Mesenteric fat pad (tissue), 1 donor: ENCODE measurements around the gene SPATA31C1. TPM values are rescaled to one million over a fixed set of nuclear protein-coding genes. Genes with fewer than 3 reads are reported as not detected.
"Not testable (repeated sequence)": the region's sequence is repeated elsewhere in the genome, so short reads cannot be mapped to it uniquely, and the experiment has no call there.

Source experiments
- DNase-seq: peaks from one replicate; pipeline ENCODE4 v3.0.0-alpha.2; 2020; ENCODE audit warnings: low spot score
- total RNA-seq: library from RNA; stranded (reverse); fragmentation: NEBNext Ultra II Directional; extraction: Animal tissue kit (Norgen Biotek cat#: 25700); gene quantifications from one replicate; pipeline ENCODE4 v1.2.1, GENCODE V29; 2021
- donor health status: DM: yes; HTN: yes; CAD: no.

The SPATA31C1 gene
- total RNA-seq, 1 donor from 2014 or later = not detected

DNA sequence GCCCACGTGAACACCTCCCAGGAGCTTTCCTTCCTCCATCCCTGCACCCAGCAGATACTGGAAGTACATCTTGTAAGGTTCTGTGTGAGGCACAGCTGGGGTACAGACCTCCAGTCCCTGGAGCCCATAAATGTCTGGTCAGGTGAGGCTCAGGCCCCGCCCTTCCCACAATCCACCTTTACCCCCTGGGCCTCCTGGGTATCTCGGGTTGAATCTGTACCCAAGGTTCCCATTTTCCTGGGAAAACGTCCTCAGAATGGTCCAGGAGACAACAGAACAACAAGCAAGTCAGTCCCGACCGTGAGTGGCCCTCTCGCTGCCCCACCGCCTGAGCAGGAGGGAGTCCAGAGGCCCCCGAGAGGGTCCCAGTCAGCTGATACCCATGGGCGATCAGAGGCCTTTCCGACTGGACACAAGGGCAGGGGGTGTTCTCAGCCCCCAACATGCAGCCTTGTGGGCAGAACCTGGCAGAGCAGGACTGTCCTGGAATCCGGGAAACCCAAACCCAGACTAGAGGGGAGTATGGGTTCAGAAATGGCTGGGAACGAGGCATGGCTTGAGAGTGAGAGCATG, 30.7 kb upstream of the SPATA31C1 start:
- no peak for DNase-seq

DNA sequence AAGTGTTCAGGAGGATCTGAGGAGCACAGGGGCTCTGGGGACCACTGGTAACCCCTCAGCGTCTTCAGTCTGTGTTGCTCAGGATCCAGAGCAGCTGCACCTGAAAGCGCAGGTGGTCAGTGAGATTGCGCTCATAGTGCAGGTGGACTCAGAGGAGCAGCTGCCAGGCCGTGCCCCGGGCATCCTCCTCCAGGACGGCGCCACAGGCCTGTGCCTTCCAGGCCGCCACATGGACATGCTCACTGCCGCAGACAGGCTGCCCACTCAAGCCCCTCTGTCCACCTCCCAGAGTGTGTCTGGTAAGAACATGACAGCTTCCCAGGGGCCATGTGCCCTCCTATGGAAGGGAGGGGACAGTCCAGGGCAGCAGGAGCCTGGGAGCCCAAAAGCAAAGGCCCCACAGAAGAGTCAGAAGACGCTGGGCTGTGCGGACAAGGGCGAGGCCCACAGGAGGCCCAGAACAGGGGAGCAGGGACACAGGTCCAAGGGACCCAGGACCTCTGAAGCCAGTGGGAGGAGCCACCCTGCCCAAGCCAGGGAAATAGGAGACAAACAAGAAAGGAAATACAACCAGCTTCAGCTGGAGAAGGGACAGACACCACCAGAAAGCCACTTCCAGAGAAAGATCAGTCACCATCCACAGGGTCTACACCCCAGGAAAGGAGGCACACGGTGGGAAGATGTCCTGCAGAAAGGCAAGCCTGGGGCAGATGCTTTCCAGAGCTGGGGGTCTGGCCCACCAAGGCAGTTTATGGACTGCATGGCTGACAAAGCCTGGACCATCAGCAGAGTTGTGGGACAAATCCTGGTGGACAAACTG, 29.9 kb upstream of the SPATA31C1 start:
- no peak for DNase-seq

DNA sequence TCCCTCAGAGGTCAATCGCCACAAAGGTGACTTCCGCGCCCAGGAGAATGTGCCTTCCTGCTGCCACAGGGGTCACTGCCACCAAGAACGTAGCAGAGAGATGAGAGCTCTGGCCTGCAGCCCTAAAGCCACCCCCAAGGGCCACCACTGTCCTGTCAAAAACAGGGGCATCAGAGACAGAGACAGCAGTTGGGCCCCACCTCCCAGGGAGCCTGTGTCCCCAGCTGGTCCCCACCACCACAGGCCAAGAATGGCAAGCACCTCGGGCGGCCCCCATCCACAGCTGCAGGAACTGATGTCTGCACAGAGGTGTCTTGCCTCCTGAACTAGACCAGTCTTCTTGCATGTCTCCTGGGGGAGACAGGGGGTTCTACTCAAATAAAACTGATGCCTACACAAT, 29.3 kb upstream of the SPATA31C1 start:
- no peak for DNase-seq

DNA sequence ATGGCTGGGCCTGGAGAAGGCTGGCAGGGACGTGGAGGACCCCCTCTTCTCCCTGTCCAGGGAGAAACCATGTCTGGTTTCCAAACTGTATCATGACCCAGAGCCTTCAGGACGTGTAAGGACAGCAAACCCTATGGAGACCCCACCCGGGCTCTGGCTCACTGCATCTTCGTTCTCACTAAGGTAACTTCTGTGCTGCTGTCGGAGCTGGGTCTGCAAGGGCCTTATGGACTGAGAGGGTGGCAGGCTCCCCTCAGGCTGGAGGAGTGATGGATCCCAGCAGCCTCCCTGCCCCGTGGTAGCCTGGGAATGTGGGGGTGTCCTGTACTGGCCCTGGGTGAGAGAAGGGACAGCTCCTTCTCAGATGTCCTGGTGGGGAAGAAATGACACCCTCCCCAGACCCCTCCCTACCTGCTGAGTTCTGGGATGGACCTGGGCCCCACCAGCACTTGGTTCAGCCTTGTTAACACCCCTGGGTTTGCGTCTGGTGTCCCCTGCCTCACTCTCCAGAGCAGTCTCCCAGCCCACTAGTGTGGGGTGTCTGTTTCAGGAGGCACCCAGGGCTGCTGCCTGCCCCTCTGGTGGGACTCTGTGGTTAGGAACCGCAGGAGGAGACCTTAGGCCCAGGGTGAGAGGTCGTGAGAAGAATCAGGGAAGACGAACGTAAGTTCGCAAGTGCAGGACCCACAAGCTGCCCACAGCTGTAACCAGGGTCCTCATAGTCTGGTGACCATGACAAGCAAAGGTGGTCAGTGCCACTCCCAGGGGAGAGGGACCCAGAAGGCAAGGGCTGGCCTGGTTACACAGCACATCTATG, 28.5 kb upstream of the SPATA31C1 start:
- no peak for DNase-seq

DNA sequence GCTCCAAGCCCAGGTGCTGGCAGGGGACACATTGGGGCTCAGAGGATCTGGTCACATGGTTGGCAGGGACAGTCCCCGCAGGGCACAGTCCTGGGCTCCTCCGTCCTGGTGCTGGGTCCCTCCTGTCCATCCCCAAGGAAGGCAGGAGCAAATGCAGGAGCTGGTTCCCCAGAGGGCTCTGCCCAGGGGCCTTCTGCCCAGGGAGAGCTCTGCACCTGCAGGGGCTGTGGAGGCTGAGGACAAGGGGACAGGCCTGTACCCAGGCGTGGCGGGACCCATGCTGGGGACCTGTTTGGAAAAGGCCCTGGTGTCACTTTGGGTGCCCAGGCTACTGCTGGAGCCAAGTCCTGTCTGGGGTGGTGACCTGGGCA, 27.9 kb upstream of the SPATA31C1 start:
- no peak for DNase-seq

DNA sequence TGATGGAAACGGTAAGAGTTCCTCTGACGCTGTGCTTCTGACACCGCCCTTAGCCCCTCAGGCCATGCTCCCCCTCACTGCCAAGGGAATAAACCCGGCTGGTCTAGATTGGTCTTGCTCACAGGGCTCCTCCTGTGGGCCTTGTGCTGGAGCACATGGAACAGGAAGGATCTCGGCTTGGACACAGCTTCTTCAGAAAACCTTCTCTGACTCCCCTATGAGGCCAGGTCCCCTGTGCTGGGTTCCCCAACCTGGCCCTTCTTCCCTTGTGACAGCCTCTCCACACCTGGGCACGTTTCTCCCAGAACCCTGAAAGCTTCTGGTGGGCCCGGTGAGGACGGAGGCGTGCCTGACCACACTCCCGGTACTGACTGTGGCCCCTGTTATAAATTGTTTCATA, 26.9 kb upstream of the SPATA31C1 start:
- no peak for DNase-seq

DNA sequence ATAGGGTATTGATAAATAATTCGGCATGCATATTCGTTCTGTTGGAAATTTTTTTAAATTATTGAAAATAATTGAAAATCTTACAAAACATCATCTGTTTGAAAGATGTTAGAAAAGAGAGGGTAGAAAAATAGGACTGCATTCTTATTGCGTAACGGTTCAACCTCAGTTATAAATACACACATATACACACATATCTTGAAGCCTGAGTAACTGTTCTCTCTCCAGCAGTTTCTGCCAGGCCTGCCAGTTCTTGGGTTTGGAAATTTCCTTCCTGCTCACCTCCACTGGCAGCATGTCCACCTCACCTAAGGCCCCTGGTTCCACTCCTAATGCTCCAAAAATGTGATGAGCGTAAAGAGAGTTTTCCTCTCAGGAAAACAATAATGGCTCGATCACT, 26.0 kb upstream of the SPATA31C1 start:
- DNase-seq = no peak

DNA sequence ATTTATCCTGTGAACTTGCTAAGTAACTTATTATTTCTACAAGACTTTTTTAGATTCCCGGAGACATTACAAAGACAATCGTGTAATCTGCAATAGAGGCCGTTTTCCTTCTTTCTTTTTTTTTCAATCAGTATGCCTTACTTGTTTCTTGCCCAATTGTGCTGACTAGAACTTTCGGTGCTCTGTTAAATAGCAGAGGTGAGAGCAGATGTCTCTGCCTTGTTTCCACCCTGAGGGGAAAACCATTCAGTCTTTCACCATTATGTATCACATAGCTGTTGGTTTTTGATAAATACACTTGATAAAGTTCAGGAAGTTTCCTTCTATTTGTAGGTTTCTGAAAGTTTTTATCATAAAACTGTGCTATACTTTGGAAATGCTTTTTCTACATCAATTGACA, 24.8 kb upstream of the SPATA31C1 start:
- no peak for DNase-seq

DNA sequence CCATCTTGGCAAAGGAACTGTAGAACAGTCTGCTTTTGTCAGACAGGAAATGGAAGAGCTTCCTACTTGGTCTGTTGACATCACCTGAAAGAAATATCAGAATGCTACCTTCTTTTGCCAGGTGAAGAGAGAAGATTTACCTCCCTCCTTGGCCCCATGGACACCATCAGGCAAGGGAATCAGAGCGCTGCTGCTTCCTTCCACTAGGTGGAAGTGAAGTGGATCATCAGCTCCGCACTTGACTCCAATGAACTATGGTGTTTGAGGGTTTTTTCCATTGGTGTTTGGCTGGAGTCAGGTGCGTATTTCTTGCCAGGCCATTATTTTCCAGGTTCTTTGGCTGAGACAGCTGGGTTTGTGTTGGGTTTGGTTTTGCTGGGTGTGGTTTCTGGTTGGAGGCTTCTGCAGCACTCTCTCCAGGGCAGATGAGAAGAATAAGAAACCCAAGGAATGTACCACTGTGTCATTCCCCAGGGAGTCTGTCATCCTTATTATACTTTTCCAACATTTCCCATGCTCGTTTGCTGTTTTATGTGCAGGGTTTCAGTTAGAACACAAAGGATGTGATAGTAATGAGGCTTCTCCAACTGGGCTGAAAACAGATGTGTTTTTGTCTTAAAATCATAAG, 22.6 kb upstream of the SPATA31C1 start:
- no peak for DNase-seq

DNA sequence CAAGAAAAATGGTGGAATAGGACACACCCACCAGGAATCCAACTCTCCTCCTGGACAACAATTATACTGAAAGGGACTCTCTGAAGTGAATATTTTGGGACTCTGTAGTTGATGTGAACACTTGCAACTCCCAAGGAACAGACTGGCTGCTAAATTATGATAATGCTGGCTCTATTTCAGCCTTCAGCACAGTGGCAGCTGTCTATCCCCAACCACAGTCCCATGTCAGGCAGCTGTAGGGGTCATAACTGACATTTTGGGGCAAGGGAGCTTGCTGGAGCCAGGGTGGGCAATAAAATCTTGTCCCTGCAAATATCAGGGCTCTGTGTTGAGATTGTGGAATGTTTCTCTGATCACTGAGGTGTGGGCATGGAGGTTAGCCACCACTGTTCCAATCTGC, 20.9 kb upstream of the SPATA31C1 start:
- DNase-seq = no peak

DNA sequence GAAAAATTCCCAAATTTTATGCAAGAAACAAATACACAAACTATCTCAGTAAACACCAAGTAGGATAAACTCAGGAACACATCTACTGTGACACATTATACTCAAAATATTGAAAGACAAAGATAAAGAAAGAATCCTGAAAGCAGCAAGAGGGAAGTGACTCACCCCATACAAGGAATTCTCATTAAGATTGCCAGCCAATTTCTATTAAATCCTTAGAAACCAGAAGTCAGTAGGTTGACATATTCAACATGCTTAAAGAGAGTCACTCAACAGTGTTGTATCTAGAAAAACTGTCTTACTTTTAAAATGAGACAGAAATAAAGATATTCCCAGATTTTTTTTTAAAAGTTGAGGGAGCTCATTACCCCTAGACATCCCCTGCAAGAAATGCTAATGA, 19.6 kb upstream of the SPATA31C1 start:
- no peak for DNase-seq

DNA sequence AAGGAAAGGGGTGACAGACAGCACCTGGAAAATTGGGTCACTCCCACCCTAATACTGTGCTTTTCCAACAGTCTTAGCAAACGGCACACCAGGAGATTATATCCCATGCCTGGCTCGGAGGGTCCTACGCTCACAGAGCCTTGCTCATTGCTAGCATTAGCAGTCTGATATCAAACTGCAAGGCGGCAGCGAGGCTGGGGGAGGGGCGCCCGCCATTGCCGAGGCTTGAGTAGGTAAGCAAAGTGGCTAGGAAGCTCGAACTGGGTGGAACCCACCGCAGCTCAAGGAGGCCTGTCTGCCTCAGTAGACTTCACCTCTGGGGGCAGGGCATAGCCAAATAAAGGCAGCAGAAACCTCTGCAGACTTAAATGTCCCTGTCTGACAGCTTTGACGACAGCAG, 15.4 kb upstream of the SPATA31C1 start:
- not testable (repeated sequence) for DNase-seq

DNA sequence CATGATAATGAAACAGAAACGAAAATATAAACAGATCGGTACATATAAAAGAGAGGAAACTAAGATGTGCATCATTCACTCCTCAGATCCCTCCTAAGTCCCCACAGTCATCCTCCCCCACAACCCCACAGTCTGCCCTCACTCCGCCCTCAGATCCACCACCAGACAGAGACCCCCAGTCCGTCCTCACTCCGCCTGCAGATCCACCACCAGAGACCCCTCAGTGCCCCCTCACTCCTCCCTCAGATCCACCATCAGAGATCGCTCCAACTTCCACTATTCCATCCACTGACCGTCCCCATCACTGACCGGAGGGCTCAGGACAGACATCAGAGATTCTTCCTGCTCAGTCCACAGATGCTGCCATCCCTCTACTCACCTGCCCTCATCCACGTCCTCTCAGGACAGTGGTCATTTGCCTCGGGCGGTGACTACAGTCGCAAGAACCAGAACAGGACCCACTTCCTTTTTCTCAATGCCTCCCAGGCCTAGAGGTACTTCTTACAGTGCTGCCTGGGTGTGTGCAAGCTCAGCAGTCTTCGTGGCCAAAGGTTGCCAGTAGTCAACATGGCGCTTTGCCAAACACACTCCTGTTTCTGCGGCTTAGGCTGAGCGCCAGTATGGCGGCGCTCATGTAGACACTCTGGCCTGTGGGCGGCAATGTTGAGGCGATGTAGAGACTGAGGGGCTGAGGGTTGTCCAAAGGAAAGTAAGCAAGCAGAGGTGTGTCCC, 8.3 kb upstream of the SPATA31C1 start:
- DNase-seq = no peak

DNA sequence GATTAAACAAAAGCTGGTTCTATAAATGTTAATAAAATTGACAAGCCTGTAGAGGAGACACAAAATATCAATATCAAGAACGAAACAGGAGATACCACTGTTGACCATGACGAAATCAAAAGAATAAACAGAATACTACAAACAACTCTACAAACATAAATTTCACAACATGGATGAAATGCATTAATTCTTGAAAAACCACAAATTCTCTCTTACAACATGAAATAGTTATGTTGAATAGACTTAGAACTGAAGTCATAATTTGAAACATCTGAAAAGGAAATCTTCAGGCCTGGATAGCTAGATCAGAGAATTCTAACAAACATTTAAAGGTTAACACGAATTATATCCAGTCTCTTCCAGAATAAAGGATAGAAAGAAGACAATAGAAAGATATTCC, 6.9 kb upstream of the SPATA31C1 start:
- no peak for DNase-seq

DNA sequence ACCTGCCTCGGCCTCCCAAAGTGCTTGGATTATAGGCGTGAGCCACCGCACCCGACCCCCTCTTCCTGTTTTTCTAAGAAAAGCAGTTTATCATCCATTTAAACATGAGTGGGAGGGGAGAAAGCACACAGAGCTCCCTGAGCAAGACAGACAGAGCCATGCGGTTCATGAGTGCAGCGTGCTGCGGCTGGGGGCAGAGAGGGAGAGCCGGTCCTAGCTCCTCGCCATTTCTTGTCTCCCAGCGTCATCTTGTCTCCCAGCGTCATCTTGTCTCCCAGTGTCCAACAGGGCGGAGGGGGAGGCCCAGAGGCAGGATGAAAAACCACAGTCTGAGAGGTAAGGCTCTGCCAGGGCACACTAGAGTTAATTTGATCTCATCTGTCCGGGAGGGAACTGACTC, 1.3 kb downstream of the SPATA31C1 start:
- not testable (repeated sequence) for DNase-seq

DNA sequence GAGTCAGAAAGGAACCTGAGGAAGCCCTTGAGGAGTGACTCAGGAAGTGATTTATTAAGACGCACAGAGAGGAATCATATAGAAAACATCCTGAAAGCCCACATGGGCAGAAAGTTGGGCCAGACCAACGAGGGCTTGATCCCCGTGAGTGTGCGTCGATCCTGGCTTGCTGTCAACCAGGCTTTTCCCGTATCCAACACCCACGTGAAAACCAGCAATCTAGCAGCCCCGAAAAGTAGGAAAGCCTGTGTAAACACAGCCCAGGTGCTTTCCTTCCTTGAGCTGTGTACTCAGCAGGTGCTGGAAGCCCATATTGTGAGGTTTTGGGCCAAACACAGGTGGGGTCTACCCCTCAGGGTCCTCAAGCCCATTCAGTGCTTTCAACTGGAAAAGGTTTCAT, 3.8 kb downstream of the SPATA31C1 start:
- not testable (repeated sequence) for DNase-seq

DNA sequence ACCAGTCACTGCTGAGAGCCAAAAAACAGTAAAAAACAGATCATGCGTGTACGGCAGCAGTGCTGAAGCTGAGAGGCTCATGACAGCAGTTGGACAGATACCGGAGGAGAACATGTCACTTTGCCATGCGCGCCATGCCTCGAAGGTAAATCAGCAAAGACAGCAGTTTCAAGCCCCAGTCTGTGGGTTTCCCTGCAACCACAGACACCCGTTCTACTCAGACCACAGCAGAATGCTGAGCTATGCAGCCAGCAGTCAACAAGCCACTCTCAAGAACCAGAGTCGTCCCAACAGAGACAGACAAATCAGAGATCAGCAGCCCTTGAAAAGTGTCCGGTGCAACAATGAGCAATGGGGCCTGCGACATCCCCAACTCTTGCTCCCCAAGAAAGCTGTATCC, 5.2 kb downstream of the SPATA31C1 start:
- DNase-seq = not testable (repeated sequence)

DNA sequence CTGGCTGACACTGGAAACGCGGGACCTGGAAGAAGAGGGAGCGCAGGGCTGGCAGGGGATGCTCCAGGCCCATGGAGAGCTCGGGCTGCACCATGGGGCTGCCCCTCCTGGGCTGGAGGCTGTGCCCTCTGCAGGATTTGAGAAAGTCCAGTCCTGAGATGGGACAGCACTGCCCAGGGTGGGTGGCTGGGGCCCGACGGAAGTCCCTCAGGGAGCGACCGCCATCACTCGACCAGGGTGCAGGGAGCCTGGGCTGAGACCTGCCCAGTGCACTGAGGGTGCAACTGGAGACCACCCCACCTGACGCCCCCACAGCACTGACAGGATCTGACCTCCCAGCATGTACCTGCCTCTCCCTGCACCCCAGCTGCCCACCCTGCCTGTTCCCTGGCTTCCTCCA, 7.1 kb downstream of the SPATA31C1 start:
- not testable (repeated sequence) for DNase-seq

DNA sequence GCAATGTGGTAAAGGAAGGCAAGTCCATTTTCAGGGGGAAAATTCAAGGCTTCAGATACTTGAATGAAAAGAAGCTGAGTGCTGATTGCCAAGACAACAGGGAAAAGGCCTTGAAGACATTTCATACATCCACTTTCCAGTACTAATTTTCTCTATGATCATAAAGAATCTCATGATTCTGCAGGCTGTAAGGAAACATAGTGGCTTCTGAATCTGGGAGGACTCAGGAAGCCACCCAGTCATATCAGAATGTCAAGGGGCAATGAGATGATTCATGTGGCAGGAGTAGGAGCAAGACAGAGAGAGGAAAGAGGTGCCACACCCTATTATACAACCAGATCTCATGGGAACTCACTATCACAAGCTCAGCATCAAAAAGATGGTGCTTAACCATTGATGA, 11.4 kb downstream of the SPATA31C1 start:
- DNase-seq = not testable (repeated sequence)

DNA sequence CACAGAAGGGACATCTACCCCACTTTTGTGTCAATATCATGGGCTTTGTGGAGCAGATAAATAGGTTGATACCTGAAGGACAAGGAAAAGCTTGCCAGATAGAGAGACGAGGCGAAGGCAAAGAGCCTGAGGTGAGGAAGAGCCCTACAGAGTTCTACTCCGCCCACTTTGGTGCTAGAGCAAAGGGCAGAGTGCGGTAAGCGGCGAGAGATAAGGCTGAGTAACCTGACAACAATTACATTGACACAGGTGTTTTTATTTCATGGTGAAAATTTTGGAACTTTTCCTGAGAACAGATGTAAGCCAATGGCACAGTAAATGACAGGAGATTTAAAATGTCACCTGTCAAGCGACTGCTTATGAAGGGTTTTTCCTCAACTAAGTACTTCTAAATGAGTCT, 16.7 kb downstream of the SPATA31C1 start:
- DNase-seq = not testable (repeated sequence)

DNA sequence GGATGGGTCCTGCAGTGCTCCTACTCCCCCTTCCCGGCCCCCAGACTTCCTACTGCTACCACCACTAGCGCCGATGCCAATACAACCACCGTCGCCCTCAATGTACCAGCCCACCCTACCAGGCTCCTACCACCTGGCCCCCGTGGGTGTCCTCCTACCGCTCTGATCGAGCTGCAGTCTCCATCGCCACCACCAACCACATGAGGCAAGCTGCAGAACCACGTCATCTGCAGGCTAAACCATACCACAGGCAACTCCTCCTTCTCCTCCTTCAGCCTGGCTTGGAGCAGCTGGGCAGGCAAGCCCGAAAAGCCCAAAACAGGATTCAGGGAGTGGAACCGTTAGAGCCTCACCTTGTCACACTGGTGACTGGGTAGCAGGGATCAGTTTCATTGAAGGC, 19.6 kb downstream of the SPATA31C1 start:
- DNase-seq = not testable (repeated sequence)
